H1 (cell line): ENCODE results near the gene NEU2. TPM values are rescaled to one million over a fixed set of nuclear protein-coding genes. Genes with fewer than 3 reads are reported as not detected.

ENCODE experiments used
- CTCF ChIA-PET: fragments of 300-600 bp; sonication (Branson Sonifier 250); formaldehyde crosslinking; loops from one replicate; lab custom pipeline; 2021; ENCODE audit not compliant: partially characterized antibody; lab: Charles Lee
- POLR2A ChIA-PET: fragments of 300-600 bp; sonication (Branson Sonifier 250); formaldehyde crosslinking; loops from one replicate; lab custom pipeline; 2021; ENCODE audit warnings: inconsistent platforms; ENCODE audit not compliant: partially characterized antibody; lab: Charles Lee
- DNase-seq, 2 experiments: peaks; one replicate each; pipeline versions ENCODE4 v3.0.0 to v3.0.0-alpha.2; 2010 to 2022; ENCODE audit warnings: low spot score in 2 of 2, low read depth in 1 of 2, mixed read lengths in 1 of 2
- FAIRE-seq: peaks from 2 replicates; lab custom pipeline; 2011; peaks lifted over from hg19 to GRCh38; lab: Jason Lieb, UNC
- H2AFZ ChIP-seq: 2 replicates; pipeline ENCODE4 v1.8.1; 2012; ENCODE audit warnings: low read length, inconsistent platforms
- H2AK5ac ChIP-seq: 2 replicates; pipeline ENCODE4 v1.6.1; 2013; ENCODE audit warnings: low read depth, low read length
- H2BK120ac ChIP-seq: replicated peaks from 2 replicates; pipeline ENCODE3; 2013; ENCODE audit warnings: low read depth, low read length, inconsistent platforms
- H2BK12ac ChIP-seq: 2 replicates; pipeline ENCODE4 v1.6.1; 2013; ENCODE audit warnings: low read depth, low read length
- H2BK15ac ChIP-seq: 2 replicates; pipeline ENCODE4 v1.6.1; 2013; ENCODE audit warnings: low read length
- H2BK20ac ChIP-seq: 2 replicates; pipeline ENCODE4 v1.6.1; 2013; ENCODE audit warnings: low read length
- H2BK5ac ChIP-seq: 2 replicates; pipeline ENCODE4 v1.6.1; 2013; ENCODE audit warnings: low read depth, low read length
- H3K14ac ChIP-seq: 2 replicates; pipeline ENCODE4 v1.6.1; 2013; ENCODE audit warnings: inconsistent platforms; ENCODE audit not compliant: insufficient read length
- H3K18ac ChIP-seq: 2 replicates; pipeline ENCODE4 v1.6.1; 2013; ENCODE audit warnings: low read length; ENCODE audit errors: extremely low read depth
- H3K23ac ChIP-seq: 2 replicates; pipeline ENCODE4 v1.6.1; 2013; ENCODE audit warnings: inconsistent platforms; ENCODE audit not compliant: insufficient read length
- H3K23me2 ChIP-seq: 2 replicates; pipeline ENCODE4 v1.6.1; 2013; ENCODE audit warnings: low read depth, low read length
- H3K27ac ChIP-seq: 2 replicates; pipeline ENCODE4 v1.6.1; 2011; ENCODE audit warnings: low read depth, low read length, inconsistent platforms
- H3K27me3 ChIP-seq, 4 experiments: replicated peaks in 1 of 4; 1 replicate in 1 of 4; 2 replicates in 3 of 4; pipeline versions ENCODE4 v1.6.1 to v1.8.1; 2011 to 2013; ENCODE audit warnings: low read length in 3 of 4, mild to moderate bottlenecking in 3 of 4, inconsistent platforms in 2 of 4, mixed read lengths in 2 of 4, moderate library complexity in 1 of 4; ENCODE audit not compliant: control insufficient read depth in 3 of 4, insufficient read depth in 3 of 4; ENCODE audit errors: extremely low read depth in 1 of 4
- H3K36me3 ChIP-seq, 4 experiments: 2 replicates each; pipeline versions ENCODE4 v1.6.1 to v1.8.1; 2011 to 2013; ENCODE audit warnings: mild to moderate bottlenecking in 4 of 4, low read length in 3 of 4, moderate library complexity in 2 of 4, control low read depth in 1 of 4, inconsistent platforms in 1 of 4; ENCODE audit not compliant: insufficient read depth in 4 of 4, control insufficient read depth in 2 of 4
- H3K4ac ChIP-seq: replicated peaks from 2 replicates; pipeline ENCODE3; 2013; ENCODE audit warnings: low read length, low read depth, mixed read lengths, inconsistent platforms; ENCODE audit not compliant: insufficient read length
- H3K4me1 ChIP-seq, 4 experiments: replicated peaks in 1 of 4; 1 replicate in 1 of 4; 2 replicates in 3 of 4; pipeline versions ENCODE4 v1.6.1 to v1.8.1; 2011 to 2013; ENCODE audit warnings: low read length in 3 of 4, inconsistent platforms in 2 of 4, mixed read lengths in 1 of 4; ENCODE audit not compliant: insufficient read depth in 4 of 4, control insufficient read depth in 3 of 4
- H3K4me2 ChIP-seq, 2 experiments: 2 replicates each; pipeline versions ENCODE4 v1.6.1 to v1.8.1; 2011 to 2013; ENCODE audit warnings: low read depth in 2 of 2, low read length in 2 of 2, control low read depth in 1 of 2, inconsistent platforms in 1 of 2, mild to moderate bottlenecking in 1 of 2; ENCODE audit not compliant: insufficient read depth in 1 of 2
- H3K4me3 ChIP-seq, 4 experiments: fragments of 200-600, 300-600 bp in 1 of 4; sonication (generic), shearing (Covaris generic), sonication (Bioruptor Twin) in 1 of 4; 2 replicates each; pipeline versions ENCODE4 v1.5.1 to v1.8.1; 2011 to 2016; ENCODE audit warnings: low read length in 4 of 4, low read depth in 3 of 4, control low read depth in 2 of 4, inconsistent platforms in 2 of 4, mild to moderate bottlenecking in 2 of 4, mixed read lengths in 1 of 4, moderate library complexity in 1 of 4; ENCODE audit not compliant: insufficient read depth in 2 of 4; ENCODE audit errors: extremely low read depth in 1 of 4
- H3K56ac ChIP-seq: replicated peaks from 2 replicates; pipeline ENCODE3; 2013; ENCODE audit warnings: low read depth, mild to moderate bottlenecking, mixed read lengths, low read length, inconsistent platforms; ENCODE audit not compliant: insufficient read length
- H3K79me1 ChIP-seq: 2 replicates; pipeline ENCODE4 v1.6.1; 2013; ENCODE audit warnings: low read depth, low read length, control low read depth
- H3K79me2 ChIP-seq, 2 experiments: 2 replicates each; pipeline versions ENCODE4 v1.6.1 to v1.8.1; 2012 to 2013; ENCODE audit warnings: low read length in 2 of 2, mild to moderate bottlenecking in 2 of 2, inconsistent platforms in 1 of 2; ENCODE audit not compliant: insufficient read depth in 2 of 2, control insufficient read depth in 1 of 2
- H3K9ac ChIP-seq, 4 experiments: replicated peaks in 1 of 4; 1 replicate in 1 of 4; 2 replicates in 3 of 4; pipeline versions ENCODE4 v1.6.1 to v1.8.1; 2011 to 2013; ENCODE audit warnings: low read depth in 3 of 4, low read length in 3 of 4, control low read depth in 2 of 4, mild to moderate bottlenecking in 2 of 4, moderate library complexity in 2 of 4, inconsistent platforms in 1 of 4; ENCODE audit errors: extremely low read depth in 1 of 4
- H3K9me3 ChIP-seq, 2 experiments: 2 replicates each; pipeline versions ENCODE4 v1.6.1 to v1.8.1; 2012 to 2013; ENCODE audit warnings: mild to moderate bottlenecking in 2 of 2, moderate library complexity in 2 of 2, control low read depth in 1 of 2, inconsistent platforms in 1 of 2, low read depth in 1 of 2, low read length in 1 of 2, mixed read lengths in 1 of 2; ENCODE audit not compliant: insufficient read depth in 2 of 2
- H4K20me1 ChIP-seq, 2 experiments: replicated peaks in 1 of 2; 2 replicates each; pipeline versions ENCODE3 to v1.8.1; 2011 to 2013; ENCODE audit warnings: inconsistent platforms in 2 of 2, low read length in 2 of 2, mild to moderate bottlenecking in 1 of 2; ENCODE audit not compliant: insufficient read depth in 2 of 2, control insufficient read depth in 1 of 2
- H4K5ac ChIP-seq: 2 replicates; pipeline ENCODE4 v1.6.1; 2013; ENCODE audit warnings: low read length, low read depth, mixed read lengths, inconsistent platforms; ENCODE audit not compliant: insufficient read length
- H4K8ac ChIP-seq: 2 replicates; pipeline ENCODE4 v1.8.0; 2013; ENCODE audit warnings: mild to moderate bottlenecking, moderate library complexity, low read length, inconsistent platforms; ENCODE audit not compliant: insufficient read depth; ENCODE audit errors: extremely low read depth
- H4K91ac ChIP-seq: replicated peaks from 2 replicates; pipeline ENCODE3; 2013; ENCODE audit warnings: low read length, mixed read lengths, inconsistent platforms; ENCODE audit not compliant: insufficient read length
- BCL11A ChIP-seq, 2 experiments: IDR thresholded peaks; one replicate each; pipeline ENCODE4 v1.6.1; 2011; ENCODE audit warnings: low read depth in 2 of 2, low read length in 2 of 2, mild to moderate bottlenecking in 2 of 2
- CBX5 ChIP-seq: fragments of 300-800, 300-1000 bp; sonication (generic); IDR thresholded peaks from 2 replicates; pipeline ENCODE4 v1.7.1; 2016; ENCODE audit warnings: antibody characterized with exemption, low read length, low read depth
- CREB1 ChIP-seq: IDR thresholded peaks from 2 replicates; pipeline ENCODE4 v1.6.1; 2012; ENCODE audit warnings: inconsistent platforms
- EGR1 ChIP-seq: IDR thresholded peaks from 2 replicates; pipeline ENCODE4 v1.6.1; 2011; ENCODE audit warnings: low read depth, low read length, borderline replicate concordance
- NRF1 ChIP-seq: IDR thresholded peaks from 2 replicates; pipeline ENCODE4 v1.6.1; 2011; ENCODE audit warnings: mild to moderate bottlenecking, low read depth, low read length, improper control_type of control experiment
- POU5F1 ChIP-seq: IDR thresholded peaks from 2 replicates; pipeline ENCODE4 v1.6.1; 2011; ENCODE audit warnings: low read depth, mild to moderate bottlenecking, low read length, moderate library complexity
- RAD21 ChIP-seq, 2 experiments: IDR thresholded peaks in 1 of 2; conservative IDR thresholded peaks in 1 of 2; 2 replicates each; pipeline ENCODE4 v1.6.1; 2011; ENCODE audit warnings: low read depth in 2 of 2, low read length in 2 of 2, improper control_type of control experiment in 1 of 2, inconsistent platforms in 1 of 2, mild to moderate bottlenecking in 1 of 2, moderate library complexity in 1 of 2
- RBBP5 ChIP-seq: IDR thresholded peaks from 2 replicates; pipeline ENCODE4 v1.7.1; 2012; ENCODE audit warnings: low read depth, mild to moderate bottlenecking, inconsistent platforms, low read length, moderate library complexity, borderline replicate concordance
- TAF1 ChIP-seq: IDR thresholded peaks from 2 replicates; pipeline ENCODE4 v1.6.1; 2011; ENCODE audit warnings: mild to moderate bottlenecking, low read depth, low read length
- TBP ChIP-seq: IDR thresholded peaks from 2 replicates; pipeline ENCODE4 v1.6.1; 2011; ENCODE audit warnings: low read depth, low read length, improper control_type of control experiment
- WGBS, 2 experiments: shearing (Covaris generic) in 1 of 2; methylation state at CpG; one replicate each; pipeline versions ENCODE4 v1.1.6 to v1.1.7; 2013 to 2015; ENCODE audit warnings: low lambda C conversion rate in 2 of 2, mixed read lengths in 2 of 2, inconsistent platforms in 1 of 2, low coverage in 1 of 2, missing lambda C conversion rate in 1 of 2; ENCODE audit not compliant: insufficient replicate concordance in 2 of 2, insufficient coverage in 1 of 2, insufficient read length in 1 of 2; ENCODE audit errors: extremely low coverage in 1 of 2, missing lambda C conversion rate in 1 of 2; 5-methylcytosine and 5-hydroxymethylcytosine counted together
- polyA plus RNA-seq, 7 experiments: library from polyadenylated mRNA; depleted of rRNA in 3 of 7; stranded (reverse) in 5 of 7; unstranded in 2 of 7; fragments of >200 nt in 5 of 7; fragments of 200-250 nt in 2 of 7; gene quantifications; 1 replicate in 5 of 7; 2 replicates in 1 of 7; 4 replicates in 1 of 7; pipeline versions ENCODE4 v1.2.1 to v1.2.3, GENCODE V29; 2011 to 2013; ENCODE audit warnings: missing spikeins in 2 of 7, mixed read lengths in 2 of 7
- total RNA-seq: library from RNA; stranded (reverse); fragmentation: NEBNext Ultra II Directional; extraction: Animal tissue kit (Norgen Biotek cat#: 25700); gene quantifications from 2 replicates; pipeline ENCODE4 v1.2.1, GENCODE V29; 2021
- TF ChIP-seq, protein P1 (sequence below): IDR thresholded peaks from 2 replicates; pipeline ENCODE4 v1.6.1; 2012; ENCODE audit warnings: inconsistent platforms

Gene NEU2
- total and polyA plus RNA-seq, 2 of the 8 experiments (the other 6 are each of a cell fraction or from before 2014, with no cell fraction given) = 0.12 TPM; not detected in 1

DNA sequence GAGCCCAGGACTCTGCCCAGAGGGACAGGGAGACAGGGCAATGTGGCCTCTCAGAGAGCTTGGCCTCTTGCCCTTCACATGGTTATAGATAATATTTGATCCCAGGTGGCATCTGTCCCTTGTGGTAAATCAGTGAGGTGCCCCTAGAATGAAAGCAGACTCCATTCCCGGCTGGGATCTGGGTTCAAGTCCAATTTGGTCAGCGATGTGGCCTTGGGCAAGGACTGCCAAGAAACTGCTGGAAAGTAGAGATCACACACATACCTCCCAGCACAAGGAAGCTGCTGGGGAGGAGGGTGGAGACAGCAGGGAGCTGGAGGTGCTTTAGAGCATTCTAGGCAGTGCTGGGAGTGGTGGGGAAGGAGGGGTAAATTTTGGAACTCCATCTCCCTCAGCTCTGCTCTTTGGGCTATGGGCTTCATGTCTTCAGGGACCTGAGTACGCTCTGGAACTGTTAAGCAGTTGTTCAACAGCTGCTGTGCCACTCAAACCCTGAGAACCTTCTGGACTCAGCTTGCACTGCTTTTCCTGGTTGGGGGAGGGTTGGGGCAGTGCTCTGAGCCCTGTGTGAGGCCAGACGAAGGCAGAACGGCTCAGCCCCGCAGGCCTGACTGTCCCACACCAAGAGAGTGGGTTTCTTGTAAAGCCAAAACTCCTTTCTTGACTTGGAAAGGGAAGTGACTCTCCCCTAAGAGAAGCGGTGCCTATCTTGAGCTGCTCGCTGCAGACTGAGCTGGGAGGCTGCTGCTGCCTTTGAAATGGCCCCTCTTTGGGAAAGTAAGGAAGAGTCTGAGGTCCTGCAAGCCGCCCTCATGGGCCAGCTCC lies 50.7 kb downstream of the NEU2 start:
- Histone ChIP-seq H4K8ac (no peak overlapping the region; the same call in 1 of the 2 replicates), H3K23ac (no peak overlapping the region), H2BK15ac (0 out of 2 replicates have a peak overlapping the region, but pooled peaks have one; percentile 61), H2BK20ac (no peak overlapping the region), H4K91ac (no peak overlapping the region), H2AK5ac (no peak overlapping the region; the same call in 1 of the 2 replicates), H3K14ac (no peak overlapping the region), H3K23me2 (no peaks in the 10 kb centered on the region), H3K4me3 (no peak overlapping the region), H3K36me3 (no peaks in the 10 kb centered on the region), H3K9me3 (no peaks in the 10 kb centered on the region), H3K4ac (no peak overlapping the region), H3K4me1 (peaks cover 0 to 5% (median 3%) of the 10 kb centered on the region in 4 experiments; a peak in 4 of 7 replicates), H3K27me3 (no peaks in the 10 kb centered on the region), H2BK120ac (no peak overlapping the region), H3K4me2 (no peak overlapping the region), H3K18ac (peak overlapping the region; percentile 24; the same call in 1 of the 2 replicates), H4K5ac (no peak overlapping the region), H3K79me1 (no peaks in the 10 kb centered on the region), H3K56ac (no peak overlapping the region), H2BK5ac (no peak overlapping the region), H3K27ac (no peak overlapping the region), H4K20me1 (no peaks in the 10 kb centered on the region), H2BK12ac (0 out of 2 replicates have a peak overlapping the region, but pooled peaks have one; percentile 12), H3K9ac (no peak overlapping the region), H3K79me2 (no peaks in the 10 kb centered on the region), H2AFZ (peak overlapping the region; percentile 70)
- FAIRE-seq = no peak
- 93% methylated on average over 9 of the region's 9 CpGs; no CpG with 5 or more reads in 1 of the 2 experiments for WGBS, 2 experiments
- ChIA-PET POLR2A (interaction anchor here (1.0 kb wide), 1 partner anchor 124 kb away, joined by 3 read pairs; no protein-coding TSS in a partner anchor), CTCF (interaction anchor here (0.9 to 3.3 kb wide), 7 partner anchors 14 to 47 kb away, joined by 3 to 11 read pairs (median 5); no protein-coding TSS in a partner anchor)
- no peak for DNase-seq
- no peak for TF ChIP-seq POU5F1
- no peak for TF ChIP-seq CBX5
- no peak for TF ChIP-seq RBBP5
- TF ChIP-seq BCL11A (IDR thresholded peaks at IDR 0.05; ENCODE audit: low read depth in 2 of 2, low read length in 2 of 2) = no peak
- TF ChIP-seq RAD21 (IDR thresholded peaks at IDR 0.05 in 1 of 2, conservative IDR thresholded peaks at IDR 0.05 in 1 of 2; ENCODE audit: low read depth in 2 of 2, low read length in 2 of 2) = no peak
- TF ChIP-seq EGR1 = no peak
- no peak for TF ChIP-seq TAF1
- TF ChIP-seq CREB1 = no peak
- TF ChIP-seq, protein P1, sequence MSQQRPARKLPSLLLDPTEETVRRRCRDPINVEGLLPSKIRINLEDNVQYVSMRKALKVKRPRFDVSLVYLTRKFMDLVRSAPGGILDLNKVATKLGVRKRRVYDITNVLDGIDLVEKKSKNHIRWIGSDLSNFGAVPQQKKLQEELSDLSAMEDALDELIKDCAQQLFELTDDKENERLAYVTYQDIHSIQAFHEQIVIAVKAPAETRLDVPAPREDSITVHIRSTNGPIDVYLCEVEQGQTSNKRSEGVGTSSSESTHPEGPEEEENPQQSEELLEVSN = no peak
- no peak for TF ChIP-seq NRF1
- TF ChIP-seq TBP = no peak
